ENCODE results near the gene MTOR. TPM values are rescaled to one million over a fixed set of nuclear protein-coding genes. Genes with fewer than 3 reads are reported as not detected.
"Not testable (repeated sequence)": the region's sequence is repeated elsewhere in the genome, so short reads cannot be mapped to it uniquely, and the experiment has no call there.

MTOR gene
- total RNA-seq, 1 donor from 2014 or later = 26.9 TPM

DNA sequence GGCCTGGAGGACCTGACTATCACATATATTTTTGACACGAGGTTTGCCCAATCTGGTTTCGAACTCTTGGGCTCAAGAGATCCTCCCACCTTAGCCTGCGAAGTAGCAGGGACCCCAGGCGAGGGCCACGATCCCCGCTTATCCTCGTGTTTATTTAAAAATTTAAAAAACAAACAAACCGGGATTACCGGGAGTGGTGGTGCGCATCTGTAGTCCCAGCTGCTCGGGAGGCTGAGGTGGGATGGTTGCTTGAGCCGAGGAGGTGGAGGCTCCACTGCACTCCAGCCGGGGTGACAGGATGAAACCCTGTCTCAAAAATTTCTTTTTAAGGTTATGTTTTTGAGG lies 162.2 kb downstream of the MTOR start:
- intact Hi-C loops (cut with DNase I) = no loop called here
- DNase-seq (no peak), ATAC-seq (ENCODE audit: poor library complexity) (no peak)

DNA sequence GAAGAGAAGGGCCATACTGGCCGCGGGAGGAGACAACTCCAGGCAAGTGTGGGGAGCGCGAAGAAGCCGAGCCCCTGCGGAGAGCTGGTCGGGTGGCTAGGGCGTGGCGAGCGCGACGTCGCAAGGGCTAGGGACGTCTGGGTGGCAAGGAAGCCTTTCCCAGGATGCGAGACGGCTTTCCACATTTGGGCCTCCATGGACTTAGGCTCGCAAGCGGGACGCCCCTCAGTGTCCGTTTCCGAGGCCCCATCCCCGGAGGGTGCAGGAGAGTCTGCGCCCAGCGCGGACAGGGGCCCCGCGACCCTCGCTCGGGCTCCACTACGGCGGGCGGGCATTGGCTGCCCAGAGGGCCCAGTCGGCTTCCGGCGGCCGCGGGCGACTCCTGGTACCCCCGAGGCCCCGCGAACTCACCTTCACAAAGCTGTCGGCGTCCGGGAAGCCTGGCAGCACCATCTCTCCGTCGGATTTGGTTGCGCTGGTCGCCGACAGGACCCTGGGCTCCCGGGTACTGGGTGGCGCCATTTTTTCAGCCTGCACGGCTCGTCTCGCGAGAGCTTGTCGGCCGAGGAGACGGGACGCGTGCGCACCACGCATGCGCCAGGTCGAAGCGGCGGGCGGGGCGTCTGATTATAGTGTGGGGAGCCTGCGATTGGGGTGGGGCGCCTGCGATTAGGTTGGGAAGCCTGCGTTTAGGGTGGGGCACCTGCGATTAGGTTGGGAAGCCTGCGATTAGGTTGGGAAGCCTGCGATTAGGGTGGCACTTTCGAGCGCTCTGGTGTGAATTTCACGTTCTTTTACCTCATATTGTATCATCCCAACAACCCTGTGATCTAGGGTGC lies 162.8 kb downstream of the MTOR start, which contains the start of gene EXOSC10:
EXOSC10 (minus strand) TSS at position 560 of the 839 bp plus-strand sequence; CDS start at position 522, 38 bp downstream.
- intact Hi-C loops (cut with DNase I) = no loop called here
- ATAC-seq (ENCODE audit: poor library complexity) = peak; percentile 100
- DNase-seq = peak; percentile 97

DNA sequence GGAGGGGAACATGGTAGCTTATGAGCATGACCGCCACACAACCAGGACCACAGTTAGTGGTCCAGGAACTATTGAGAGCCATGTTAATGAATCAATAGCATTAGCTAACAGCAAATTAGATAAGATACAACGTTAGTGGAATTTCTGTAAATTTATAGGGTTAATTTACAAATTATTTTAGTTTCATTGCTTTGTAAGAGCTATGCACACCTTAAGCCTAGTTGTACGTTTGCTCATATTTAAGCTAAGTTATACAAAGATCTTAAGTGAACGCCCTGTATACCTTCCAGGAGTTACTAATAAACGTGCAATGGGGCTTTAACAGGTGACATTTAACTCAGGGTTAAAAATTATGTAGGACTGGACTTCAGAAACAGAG lies 163.4 kb downstream of the MTOR start:
- intact Hi-C loops (cut with DNase I) = no loop called here
- ATAC-seq (ENCODE audit: poor library complexity) (no peak), DNase-seq (no peak)

DNA sequence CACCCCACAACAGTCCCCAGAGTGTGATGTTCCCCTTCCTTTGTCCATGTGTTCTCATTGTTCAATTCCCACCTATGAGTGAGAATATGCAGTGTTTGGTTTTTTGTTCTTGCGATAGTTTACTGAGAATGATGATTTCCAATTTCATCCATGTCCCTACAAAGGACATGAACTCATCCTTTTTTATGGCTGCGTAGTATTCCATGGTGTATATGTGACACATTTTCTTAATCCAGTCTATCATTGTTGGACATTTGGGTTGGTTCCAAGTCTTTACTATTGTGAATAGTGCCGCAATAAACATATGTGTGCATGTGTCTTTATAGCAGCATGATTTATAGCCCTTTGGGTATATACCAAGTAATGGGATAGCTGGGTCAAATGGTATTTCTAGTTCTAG lies 178.6 kb downstream of the MTOR start:
- intact Hi-C loops (cut with DNase I); DNase-seq; ATAC-seq (ENCODE audit: poor library complexity): not testable (repeated sequence)

DNA sequence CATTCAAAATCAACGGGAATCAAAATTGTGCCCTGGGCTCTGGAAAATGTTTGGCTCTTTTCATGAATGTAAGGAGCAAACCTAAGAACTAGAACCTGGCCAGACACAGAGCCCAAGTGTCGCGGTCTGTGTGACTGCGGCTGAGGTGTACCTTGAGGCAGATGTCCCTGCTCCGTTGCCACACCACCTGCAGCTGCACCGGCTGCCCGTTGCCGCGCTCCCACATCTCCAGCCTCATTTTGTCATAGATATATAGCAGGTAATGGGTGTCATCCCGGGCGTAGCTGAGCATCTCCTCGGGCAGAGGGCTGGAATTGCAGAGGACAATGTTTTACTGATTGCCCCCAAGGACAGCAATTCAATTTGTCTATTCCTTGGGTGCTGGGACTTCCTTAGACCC lies 181.4 kb downstream of the MTOR start:
- intact Hi-C loops (cut with DNase I) = no loop called here
- ATAC-seq (ENCODE audit: poor library complexity) (no peak), DNase-seq (no peak)

DNA sequence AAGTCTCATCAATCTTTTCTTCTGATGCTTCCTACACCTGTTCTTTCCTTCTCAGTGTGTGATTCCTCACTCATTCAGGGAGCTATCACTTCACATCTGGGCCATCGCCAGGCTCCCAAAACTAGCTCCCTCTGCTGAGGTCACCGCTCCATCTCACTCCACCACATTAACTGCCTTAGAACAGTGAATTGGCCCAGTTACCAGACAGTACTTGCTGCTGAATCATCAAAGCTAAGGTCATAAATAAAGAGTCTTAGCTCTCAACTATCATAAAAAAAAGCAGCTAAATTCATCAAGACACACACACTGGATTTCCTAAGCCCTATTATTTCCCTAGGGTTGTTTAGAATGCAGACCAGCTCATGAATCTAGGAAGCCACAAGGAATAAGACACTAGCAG lies 183.7 kb downstream of the MTOR start:
- ATAC-seq (ENCODE audit: poor library complexity) (no peak), DNase-seq (no peak)
- intact Hi-C loops (cut with DNase I) = loop anchor here (10.0 kb wide), 1 partner anchor 136 kb away; no protein-coding TSS in a partner anchor

DNA sequence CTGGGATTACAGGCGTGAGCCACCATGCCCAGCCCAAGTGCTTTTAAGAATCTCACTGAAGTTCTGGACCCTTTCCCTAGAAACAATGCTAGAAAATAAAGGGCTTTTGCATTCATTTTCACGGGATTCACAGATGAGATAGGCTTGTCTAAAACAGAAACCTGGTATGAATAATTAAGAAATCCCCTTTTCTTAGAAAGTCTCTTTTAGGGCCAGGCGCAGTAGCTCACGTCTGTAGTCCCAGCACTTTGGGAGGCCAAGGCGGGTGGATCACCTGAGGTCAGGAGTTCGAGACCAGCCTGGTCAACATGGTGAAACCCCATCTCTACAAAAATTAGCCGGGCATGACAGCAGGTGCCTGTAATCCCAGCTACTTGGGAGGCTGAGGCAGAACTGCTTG lies 189.0 kb downstream of the MTOR start:
- intact Hi-C loops (cut with DNase I) = loop anchor here (10.0 kb wide), 1 partner anchor 141 kb away; no protein-coding TSS in a partner anchor
- not testable (repeated sequence) for ATAC-seq (ENCODE audit: poor library complexity); DNase-seq

DNA sequence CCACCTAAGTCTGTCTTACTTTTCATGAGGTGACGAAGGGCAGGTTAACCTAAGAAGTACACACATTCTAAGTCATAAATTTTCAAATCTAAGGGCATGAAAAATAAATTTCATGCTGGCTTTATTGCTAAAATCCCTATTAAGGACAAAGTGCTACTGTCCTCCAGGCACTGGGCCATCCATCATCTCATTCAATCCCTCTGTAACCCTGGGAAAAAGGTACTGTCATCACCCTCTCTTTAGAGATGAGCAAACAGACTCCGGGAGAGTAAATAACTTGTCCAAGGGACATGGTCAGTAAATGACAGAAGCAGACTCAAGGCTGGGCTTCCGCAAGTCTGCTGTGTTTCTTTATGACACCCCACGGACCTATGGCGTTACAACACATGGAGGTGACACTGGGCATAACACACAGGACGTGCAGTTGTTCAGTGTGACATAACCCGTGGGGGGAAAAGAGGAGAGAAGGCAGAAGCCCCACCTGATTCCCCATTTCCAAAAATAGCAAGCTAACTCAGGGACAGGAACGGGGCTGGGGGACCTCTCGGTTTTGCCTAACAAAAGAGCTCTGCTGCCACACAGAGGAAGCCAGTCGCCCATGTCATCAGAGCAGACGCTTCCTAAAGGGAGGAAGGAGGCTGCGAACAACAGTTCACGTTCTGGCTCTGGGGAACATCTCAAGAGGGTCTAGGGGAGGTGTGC lies 190.0 kb downstream of the MTOR start:
- no peak for DNase-seq
- intact Hi-C loops (cut with DNase I) = loop anchor here (10.0 kb wide), 1 partner anchor 142 kb away; no protein-coding TSS in a partner anchor
- no peak for ATAC-seq (ENCODE audit: poor library complexity)

DNA sequence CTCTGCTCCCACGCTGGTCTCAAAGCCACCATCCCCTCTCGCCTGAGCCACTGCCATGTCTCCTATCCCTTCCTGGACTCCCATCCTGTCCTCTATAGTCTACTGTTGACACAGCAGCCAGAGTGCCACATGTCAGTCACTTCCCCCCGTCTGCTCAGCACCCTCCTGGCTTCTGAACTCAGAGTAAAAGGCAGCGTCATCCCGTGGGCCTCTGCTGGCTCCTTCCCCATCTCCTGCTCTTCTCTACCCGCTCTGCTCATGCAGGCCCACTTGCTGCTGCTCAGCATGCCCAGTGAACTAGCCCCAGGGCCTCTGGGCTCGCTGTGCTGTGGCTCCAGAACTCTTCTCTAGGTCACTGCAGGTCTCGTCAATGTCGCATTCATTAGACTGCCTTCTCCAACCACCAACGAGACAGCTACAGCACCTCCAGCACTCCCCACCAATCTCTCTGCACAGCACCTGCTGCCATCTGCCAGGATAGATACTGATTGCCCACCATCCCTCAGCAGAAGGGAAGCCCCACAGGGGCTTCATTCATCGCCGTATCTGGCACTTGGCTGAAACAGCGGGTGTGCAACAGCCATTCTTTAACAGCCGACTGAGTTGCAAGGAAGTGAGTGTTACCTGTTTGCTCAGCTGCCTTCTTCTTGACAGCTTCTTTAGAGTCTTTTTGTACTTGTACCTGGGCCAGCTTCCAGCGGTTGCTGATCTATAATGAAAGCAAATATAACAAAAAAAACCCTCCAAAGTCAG lies 190.7 kb downstream of the MTOR start:
- intact Hi-C loops (cut with DNase I) = loop anchor here (10.0 kb wide), 1 partner anchor 143 kb away; no protein-coding TSS in a partner anchor
- ATAC-seq (ENCODE audit: poor library complexity) = no peak
- DNase-seq = no peak

DNA sequence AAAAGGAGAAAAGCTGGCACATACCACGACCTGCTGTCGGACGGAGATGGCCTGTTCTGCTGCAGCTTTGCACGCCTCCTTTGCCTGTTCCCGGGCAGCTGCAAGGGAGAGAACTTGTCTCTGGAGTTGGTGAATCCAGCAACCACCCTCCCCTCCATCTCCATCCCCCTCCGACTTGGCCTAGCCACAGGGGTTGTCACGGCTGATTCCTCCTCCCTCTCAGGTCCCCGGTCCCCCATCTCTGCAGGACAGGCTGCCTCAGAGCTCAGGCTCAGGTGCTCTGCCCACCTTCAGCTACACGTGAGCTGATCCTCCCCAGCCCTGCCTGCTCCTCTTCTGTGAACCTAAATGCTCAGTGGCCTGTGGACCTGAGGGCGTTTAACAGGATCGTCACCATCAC lies 191.5 kb downstream of the MTOR start:
- intact Hi-C loops (cut with DNase I) = loop anchor here (10.0 kb wide), 1 partner anchor 144 kb away; no protein-coding TSS in a partner anchor
- DNase-seq (no peak), ATAC-seq (ENCODE audit: poor library complexity) (no peak)

DNA sequence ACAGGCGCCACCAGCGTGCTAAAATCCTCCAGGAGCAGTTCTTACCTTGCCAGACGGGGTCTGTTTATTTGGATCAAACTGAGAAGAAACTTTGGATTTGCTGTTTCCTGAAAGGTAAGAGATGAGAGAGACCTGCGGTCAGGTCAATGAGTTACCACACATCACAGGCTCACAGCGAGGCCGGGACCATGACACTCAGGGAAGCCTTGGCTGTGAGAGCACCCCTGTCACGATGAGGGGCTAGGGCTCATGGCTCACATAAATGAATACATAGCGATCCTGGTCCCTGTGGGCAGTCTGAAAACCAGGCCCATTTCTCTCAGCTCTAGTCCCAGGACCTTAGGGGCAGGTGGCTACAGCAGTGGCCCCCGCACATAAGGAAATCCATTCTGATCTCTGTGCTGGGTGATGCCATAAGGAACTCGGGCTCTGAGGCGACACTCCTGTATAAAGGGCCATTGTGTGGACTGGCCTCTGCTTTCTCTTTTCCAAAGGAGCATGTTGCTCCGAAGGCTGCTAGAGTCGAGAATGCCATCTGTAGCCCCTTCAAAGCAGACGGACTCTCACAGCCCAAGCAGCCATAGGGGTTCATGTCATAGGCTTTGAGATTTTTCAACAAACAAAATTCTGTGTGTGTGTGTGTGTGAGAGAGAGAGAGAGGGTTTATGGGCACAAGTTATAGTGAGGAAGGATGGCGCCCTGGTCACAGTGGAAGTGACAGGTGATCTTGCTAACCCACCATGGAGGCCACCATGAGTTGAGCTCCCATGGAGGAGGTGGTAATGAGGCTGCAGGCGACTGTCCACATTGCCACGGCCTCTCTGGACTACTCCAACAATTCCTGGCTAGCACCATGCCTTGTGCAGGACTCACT lies 193.5 kb downstream of the MTOR start:
- DNase-seq (no peak), ATAC-seq (ENCODE audit: poor library complexity) (no peak)
- intact Hi-C loops (cut with DNase I) = no loop called here

DNA sequence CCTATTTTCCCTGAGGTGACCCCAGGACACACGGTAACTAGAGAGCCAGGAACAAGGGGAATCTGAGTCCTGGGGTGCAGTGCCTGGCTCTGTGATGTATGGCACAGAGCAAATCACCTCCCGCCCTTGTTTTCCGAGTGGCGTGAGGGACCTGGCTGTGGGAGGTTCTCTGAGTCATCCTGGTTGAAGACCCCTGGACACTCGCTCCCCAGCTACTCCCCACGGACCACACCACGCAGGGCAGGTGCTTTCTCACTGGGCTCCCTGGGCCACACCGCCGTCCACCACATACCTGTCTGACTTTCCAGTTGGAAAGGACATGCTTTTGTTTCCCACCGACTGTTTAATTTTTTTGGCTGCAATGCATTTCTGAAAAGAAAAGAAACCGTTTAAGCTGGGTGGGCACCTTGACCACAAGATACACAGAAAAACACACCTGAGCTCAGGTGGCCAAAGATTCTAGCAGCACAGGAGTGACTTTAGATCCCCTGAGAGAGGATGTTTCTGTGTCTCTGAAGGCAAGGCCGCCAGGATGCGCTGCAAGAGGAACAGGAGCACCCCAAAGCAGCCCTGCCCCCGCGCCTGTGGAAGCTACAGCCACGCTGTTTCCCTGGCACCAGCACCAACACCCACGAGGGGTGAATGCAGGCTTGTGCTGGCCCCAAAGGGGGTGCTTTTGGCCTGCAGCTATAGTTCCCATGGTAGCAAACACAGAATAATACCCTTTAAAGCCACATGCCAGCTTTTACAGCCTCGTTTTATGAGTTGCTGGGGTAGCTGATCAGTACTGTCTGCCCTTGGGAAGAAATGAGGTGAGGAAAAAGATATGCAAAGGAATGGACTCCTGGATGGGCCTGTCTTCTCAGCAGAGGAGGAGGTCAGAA lies 194.4 kb downstream of the MTOR start:
- ATAC-seq (ENCODE audit: poor library complexity) (no peak), DNase-seq (no peak)
- intact Hi-C loops (cut with DNase I) = no loop called here

DNA sequence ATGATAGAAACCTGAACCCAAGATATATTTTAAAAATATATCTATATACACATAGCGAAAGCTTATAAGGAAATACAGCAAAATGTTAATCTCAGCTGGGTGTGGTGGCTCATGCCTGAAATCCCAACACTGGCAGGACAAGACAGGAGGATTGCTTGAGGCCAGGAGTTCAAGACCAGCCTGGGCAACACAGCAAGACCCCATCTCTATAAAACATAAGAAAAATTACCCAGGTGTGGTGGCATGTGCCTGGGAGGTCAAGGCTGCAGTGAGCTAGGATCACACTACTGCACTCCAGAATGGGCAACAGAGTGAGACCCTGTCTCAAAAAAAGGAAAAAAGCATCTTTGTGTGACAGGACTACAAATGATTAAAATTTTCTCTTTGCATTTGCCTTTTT lies 196.6 kb downstream of the MTOR start:
- no peak for DNase-seq
- ATAC-seq (ENCODE audit: poor library complexity) = no peak
- intact Hi-C loops (cut with DNase I) = no loop called here

DNA sequence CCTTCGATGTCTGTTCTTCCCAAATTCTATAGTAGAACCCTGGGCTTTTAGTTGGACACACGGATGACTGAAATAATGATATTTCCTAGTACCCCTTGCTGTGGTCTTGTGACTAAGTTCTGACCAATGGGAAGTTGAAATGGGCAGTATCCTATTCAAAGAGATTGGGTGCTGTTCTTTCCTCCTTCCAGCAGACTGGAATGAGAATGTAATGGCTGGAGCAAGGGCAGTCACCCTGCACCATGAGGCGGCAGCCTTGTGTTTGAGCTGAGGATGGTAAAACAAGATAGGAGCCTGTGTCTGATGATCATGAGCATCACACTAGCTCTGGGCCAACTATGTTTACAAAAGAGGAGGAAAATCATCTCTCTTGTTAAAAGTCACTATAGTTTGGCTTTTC lies 197.4 kb downstream of the MTOR start:
- no peak for ATAC-seq (ENCODE audit: poor library complexity)
- intact Hi-C loops (cut with DNase I) = no loop called here
- DNase-seq = no peak

DNA sequence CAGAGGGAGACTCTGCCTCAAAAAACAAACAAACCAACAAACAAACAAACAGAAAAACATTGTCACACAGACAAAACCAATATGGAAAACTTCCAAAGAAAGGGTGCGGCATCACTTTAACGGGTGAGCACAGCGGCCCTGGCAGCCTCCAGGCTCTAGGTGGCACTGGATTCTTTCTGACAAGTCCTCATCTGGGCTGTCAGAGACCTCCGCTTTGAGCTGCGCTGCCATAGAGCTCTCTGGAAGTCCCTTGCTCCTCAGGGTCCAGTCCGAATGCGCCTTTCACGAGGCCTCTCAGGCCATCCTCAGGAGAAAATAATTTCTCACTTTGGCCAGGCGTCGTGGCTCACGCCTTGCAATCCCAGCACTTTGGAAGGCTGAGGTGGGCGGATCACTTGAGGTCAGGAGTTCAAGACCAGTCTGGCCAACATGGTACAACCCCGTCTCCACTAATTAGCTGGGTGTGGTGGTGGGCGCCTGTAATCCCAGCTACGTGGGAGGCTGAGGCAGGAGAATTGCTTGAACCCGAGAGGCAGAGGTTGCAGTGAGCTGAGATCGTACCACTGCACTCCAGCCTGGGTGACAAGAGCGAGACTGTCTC lies 198.3 kb downstream of the MTOR start:
- ATAC-seq (ENCODE audit: poor library complexity); DNase-seq; intact Hi-C loops (cut with DNase I): not testable (repeated sequence)

DNA sequence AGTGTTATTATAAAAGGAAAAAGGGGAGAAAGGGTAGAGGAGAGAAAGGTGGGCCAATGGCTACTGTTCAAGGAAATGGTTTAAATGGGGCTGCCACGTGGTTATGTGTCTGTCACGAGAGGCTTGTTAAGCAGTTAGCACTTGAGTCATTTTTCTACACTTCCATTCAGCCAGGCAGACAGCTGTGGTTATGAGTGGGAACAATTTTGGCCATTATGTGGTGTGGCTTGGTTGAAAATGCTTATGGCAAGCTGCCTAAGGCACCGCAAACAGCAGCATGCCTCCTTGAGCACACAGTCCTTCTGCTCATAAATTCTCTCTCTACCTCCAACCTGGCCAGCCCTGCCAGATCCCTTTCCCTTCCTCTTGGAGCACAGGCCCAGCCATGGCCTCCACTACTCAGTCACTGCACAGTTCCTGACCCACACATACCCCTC lies 199.4 kb downstream of the MTOR start:
- intact Hi-C loops (cut with DNase I) = no loop called here
- ATAC-seq (ENCODE audit: poor library complexity) (no peak), DNase-seq (no peak)

Measured in Right ventricle myocardium superior (tissue), 1 donor.